H9 (cell line): ENCODE measurements around the gene KAT6B. TPM values are rescaled to one million over a fixed set of nuclear protein-coding genes. Genes with fewer than 3 reads are reported as not detected.

Experiments used
- DNase-seq: peaks from one replicate; pipeline ENCODE4 v3.0.0-alpha.2; 2017
- H2AFZ ChIP-seq: one replicate; pipeline ENCODE4 v1.6.1; 2013; ENCODE audit warnings: mild to moderate bottlenecking, low read length, control low read depth, moderate library complexity
- H2AK5ac ChIP-seq: 2 replicates; pipeline ENCODE4 v1.6.1; 2013; ENCODE audit warnings: low read length, control low read depth, mixed read lengths; ENCODE audit not compliant: insufficient read length
- H2BK120ac ChIP-seq: one replicate; pipeline ENCODE4 v1.6.1; 2013; ENCODE audit warnings: low read depth, mild to moderate bottlenecking, low read length, control low read depth, inconsistent platforms; ENCODE audit not compliant: poor library complexity, severe bottlenecking
- H2BK12ac ChIP-seq: 2 replicates; pipeline ENCODE4 v1.6.1; 2013; ENCODE audit warnings: low read length, control low read depth, mixed read lengths, low read depth; ENCODE audit not compliant: insufficient read length
- H2BK15ac ChIP-seq: 2 replicates; pipeline ENCODE4 v1.6.1; 2013; ENCODE audit warnings: low read depth, low read length, control low read depth
- H2BK20ac ChIP-seq: one replicate; pipeline ENCODE4 v1.6.1; 2013; ENCODE audit warnings: low read depth, mild to moderate bottlenecking, low read length, control low read depth, inconsistent platforms; ENCODE audit not compliant: poor library complexity, severe bottlenecking
- H2BK5ac ChIP-seq: 2 replicates; pipeline ENCODE4 v1.6.1; 2013; ENCODE audit warnings: low read length, control low read depth, mixed read lengths; ENCODE audit not compliant: insufficient read length
- H3K14ac ChIP-seq: 2 replicates; pipeline ENCODE4 v1.6.1; 2013; ENCODE audit warnings: low read length, control low read depth; ENCODE audit not compliant: insufficient read depth
- H3K18ac ChIP-seq: 2 replicates; pipeline ENCODE4 v1.6.1; 2013; ENCODE audit warnings: low read depth, mild to moderate bottlenecking, mixed read lengths, low read length, control low read depth; ENCODE audit not compliant: insufficient read length
- H3K23ac ChIP-seq: 2 replicates; pipeline ENCODE4 v1.6.1; 2013; ENCODE audit warnings: low read length, control low read depth, mixed read lengths, low read depth; ENCODE audit not compliant: insufficient read length
- H3K23me2 ChIP-seq: 2 replicates; pipeline ENCODE4 v1.6.1; 2013; ENCODE audit warnings: low read depth, mild to moderate bottlenecking, mixed read lengths, low read length, control low read depth; ENCODE audit not compliant: insufficient read length, poor library complexity, severe bottlenecking
- H3K27ac ChIP-seq: 2 replicates; pipeline ENCODE4 v1.5.1; 2013; ENCODE audit warnings: low read length, control low read depth, mixed read lengths, low read depth; ENCODE audit not compliant: insufficient read length
- H3K27me3 ChIP-seq: 2 replicates; pipeline ENCODE4 v1.6.1; 2013; ENCODE audit warnings: low read length, control low read depth, inconsistent platforms; ENCODE audit not compliant: insufficient read depth
- H3K4ac ChIP-seq: 2 replicates; pipeline ENCODE4 v1.6.1; 2013; ENCODE audit warnings: low read depth, mild to moderate bottlenecking, control low read depth, inconsistent platforms, low read length, moderate library complexity
- H3K4me1 ChIP-seq: 2 replicates; pipeline ENCODE4 v1.6.1; 2013; ENCODE audit warnings: low read length, control low read depth, inconsistent platforms; ENCODE audit not compliant: insufficient read depth
- H3K4me2 ChIP-seq: 2 replicates; pipeline ENCODE4 v1.6.1; 2013; ENCODE audit warnings: low read length, control low read depth, mixed read lengths; ENCODE audit not compliant: insufficient read length, insufficient read depth
- H3K56ac ChIP-seq: 2 replicates; pipeline ENCODE4 v1.6.1; 2013; ENCODE audit warnings: low read depth, mild to moderate bottlenecking, mixed read lengths, low read length, control low read depth; ENCODE audit not compliant: insufficient read length
- H3K79me1 ChIP-seq: 2 replicates; pipeline ENCODE4 v1.6.1; 2013; ENCODE audit warnings: low read depth, mild to moderate bottlenecking, moderate library complexity, low read length, control low read depth, inconsistent platforms; ENCODE audit not compliant: insufficient read depth, poor library complexity, severe bottlenecking
- H3K79me2 ChIP-seq: 2 replicates; pipeline ENCODE4 v1.6.1; 2013; ENCODE audit warnings: low read length, control low read depth, inconsistent platforms; ENCODE audit not compliant: insufficient read depth
- H3K9ac ChIP-seq: 2 replicates; pipeline ENCODE4 v1.6.1; 2013; ENCODE audit warnings: low read length, control low read depth, mixed read lengths; ENCODE audit not compliant: insufficient read length; ENCODE audit errors: extremely low read depth
- H3K9me3 ChIP-seq: one replicate; pipeline ENCODE4 v1.6.1; 2013; ENCODE audit warnings: low read depth, low read length, inconsistent platforms; ENCODE audit not compliant: control insufficient read depth
- H3T11ph ChIP-seq: one replicate; pipeline ENCODE4 v1.6.1; 2013; ENCODE audit warnings: mild to moderate bottlenecking, low read length, control low read depth, inconsistent platforms
- H4K20me1 ChIP-seq: one replicate; pipeline ENCODE4 v1.6.1; 2013; ENCODE audit not compliant: control insufficient read depth, insufficient read length, insufficient read depth
- H4K5ac ChIP-seq: 2 replicates; pipeline ENCODE4 v1.6.1; 2013; ENCODE audit warnings: low read depth, mild to moderate bottlenecking, mixed read lengths, low read length, control low read depth; ENCODE audit not compliant: insufficient read length
- H4K8ac ChIP-seq: replicated peaks from 2 replicates; pipeline ENCODE4 v1.6.1; 2013; ENCODE audit warnings: low read length, control low read depth, mixed read lengths, low read depth; ENCODE audit not compliant: insufficient read length
- H4K91ac ChIP-seq: 2 replicates; pipeline ENCODE4 v1.6.1; 2013; ENCODE audit warnings: low read depth, mild to moderate bottlenecking, moderate library complexity, mixed read lengths, low read length, control low read depth; ENCODE audit not compliant: insufficient read length
- H3K27ac Mint-ChIP-seq, 3 experiments: 2 replicates in 2 of 3; 3 replicates in 1 of 3; pipeline ENCODE4 v1.8.0; 2020 to 2021; ENCODE audit warnings: mixed read lengths in 3 of 3, mild to moderate bottlenecking in 1 of 3, moderate library complexity in 1 of 3
- H3K27me3 Mint-ChIP-seq: 2 replicates; pipeline ENCODE4 v1.8.0; 2021; ENCODE audit warnings: low read depth, mild to moderate bottlenecking, moderate library complexity, mixed read lengths
- H3K36me3 Mint-ChIP-seq, 3 experiments: 2 replicates in 2 of 3; 3 replicates in 1 of 3; pipeline ENCODE4 v1.8.0; 2020 to 2021; ENCODE audit warnings: low read depth in 3 of 3, mixed read lengths in 3 of 3; ENCODE audit not compliant: insufficient read depth in 1 of 3
- H3K4me1 Mint-ChIP-seq, 2 experiments: 2 replicates each; pipeline ENCODE4 v1.8.0; 2020; ENCODE audit warnings: mixed read lengths in 2 of 2
- H3K4me3 Mint-ChIP-seq, 2 experiments: 2 replicates in 1 of 2; 3 replicates in 1 of 2; pipeline ENCODE4 v1.8.0; 2020 to 2021; ENCODE audit warnings: mild to moderate bottlenecking in 2 of 2, mixed read lengths in 2 of 2, moderate library complexity in 1 of 2
- H3K9me3 Mint-ChIP-seq, 2 experiments: 2 replicates in 1 of 2; 3 replicates in 1 of 2; pipeline ENCODE4 v1.8.0; 2020; ENCODE audit warnings: mild to moderate bottlenecking in 2 of 2, mixed read lengths in 2 of 2, moderate library complexity in 1 of 2
- WGBS: extraction: QIAGEN DNeasy Blood & Tissue Kit; methylation state at CpG from one replicate; pipeline ENCODE4 v1.1.7; 2013; ENCODE audit warnings: missing lambda C conversion rate, low lambda C conversion rate, mixed read lengths; ENCODE audit not compliant: insufficient read length; ENCODE audit errors: extremely low coverage; 5-methylcytosine and 5-hydroxymethylcytosine counted together
- total RNA-seq: library from RNA; stranded (reverse); gene quantifications from 2 replicates; pipeline ENCODE4 v1.2.1, GENCODE V29; 2021
- TF ChIP-seq, protein P1 (sequence below): fragments of 200-600 bp; sonication (generic); conservative IDR thresholded peaks from 3 replicates; pipeline ENCODE4 v1.8.0; 2021; ENCODE audit warnings: antibody characterized with exemption, mild to moderate bottlenecking

KAT6B gene
- total RNA-seq, 1 experiment from 2014 or later = 34.2 TPM

DNA sequence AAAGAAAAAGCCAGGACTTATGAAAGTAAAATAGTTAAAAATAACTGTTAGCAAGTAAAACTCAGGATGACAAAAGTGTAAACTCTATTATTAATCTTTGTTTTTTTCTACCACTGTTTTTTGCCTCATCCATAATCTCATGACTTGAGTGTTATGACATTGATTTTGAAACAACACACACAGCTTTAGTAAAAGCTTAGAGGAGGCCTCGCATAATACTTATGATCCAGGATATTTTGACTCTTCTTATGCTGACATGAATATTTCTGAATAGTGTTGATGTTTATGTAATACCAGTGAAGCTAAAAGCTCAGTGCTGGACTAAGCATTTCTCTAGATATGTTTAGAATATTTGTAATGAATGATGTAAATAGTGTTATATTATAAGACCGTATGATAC, 10.5 kb downstream of the KAT6B start:
- H3K18ac ChIP-seq = no peak overlapping the region
- no peak overlapping the region for H4K91ac ChIP-seq
- no peak overlapping the region; a peak in 1 of 7 replicates for H3K27ac Mint-ChIP-seq
- no peak overlapping the region for H4K8ac ChIP-seq
- no peak overlapping the region for H2BK120ac ChIP-seq
- WGBS = no CpG with 5 or more reads among the region's 2 CpGs
- no peak overlapping the region for H2BK15ac ChIP-seq
- no peak overlapping the region for H2AFZ ChIP-seq
- no peak overlapping the region for H3K27ac ChIP-seq
- 0 out of 5 replicates have a peak, but pooled peaks cover 0 to 2% of the 10 kb centered on the region in 2 experiments for H3K9me3 Mint-ChIP-seq
- no peak for DNase-seq
- H3K23ac ChIP-seq = no peak overlapping the region
- H3K27me3 ChIP-seq = no peaks in the 10 kb centered on the region
- peaks cover 2% of the 10 kb centered on the region; the same call in 1 of the 2 replicates for H3K79me2 ChIP-seq
- H3K4me2 ChIP-seq = no peak overlapping the region
- peaks cover 22 to 26% of the 10 kb centered on the region in 2 experiments for H3K4me1 Mint-ChIP-seq
- H3K23me2 ChIP-seq = no peaks in the 10 kb centered on the region
- no peak overlapping the region for H2BK12ac ChIP-seq
- H3K4me3 Mint-ChIP-seq = no peak overlapping the region
- peaks cover 8 to 11% (median 9%) of the 10 kb centered on the region in 3 experiments; a peak in 5 of 7 replicates for H3K36me3 Mint-ChIP-seq
- no peak overlapping the region for H2BK5ac ChIP-seq
- H3K79me1 ChIP-seq = peaks cover 9% of the 10 kb centered on the region
- no peaks in the 10 kb centered on the region for H3K27me3 Mint-ChIP-seq
- no peaks in the 10 kb centered on the region for H3K9me3 ChIP-seq
- no peaks in the 10 kb centered on the region for H3K4me1 ChIP-seq
- H2BK20ac ChIP-seq = no peak overlapping the region
- H4K20me1 ChIP-seq = no peaks in the 10 kb centered on the region
- no peak overlapping the region for H3K56ac ChIP-seq
- H3K14ac ChIP-seq = no peak overlapping the region
- H3K4ac ChIP-seq = no peak overlapping the region
- H4K5ac ChIP-seq = no peak overlapping the region
- H3T11ph ChIP-seq = no peak overlapping the region
- no peak overlapping the region for H3K9ac ChIP-seq
- TF ChIP-seq, protein P1, sequence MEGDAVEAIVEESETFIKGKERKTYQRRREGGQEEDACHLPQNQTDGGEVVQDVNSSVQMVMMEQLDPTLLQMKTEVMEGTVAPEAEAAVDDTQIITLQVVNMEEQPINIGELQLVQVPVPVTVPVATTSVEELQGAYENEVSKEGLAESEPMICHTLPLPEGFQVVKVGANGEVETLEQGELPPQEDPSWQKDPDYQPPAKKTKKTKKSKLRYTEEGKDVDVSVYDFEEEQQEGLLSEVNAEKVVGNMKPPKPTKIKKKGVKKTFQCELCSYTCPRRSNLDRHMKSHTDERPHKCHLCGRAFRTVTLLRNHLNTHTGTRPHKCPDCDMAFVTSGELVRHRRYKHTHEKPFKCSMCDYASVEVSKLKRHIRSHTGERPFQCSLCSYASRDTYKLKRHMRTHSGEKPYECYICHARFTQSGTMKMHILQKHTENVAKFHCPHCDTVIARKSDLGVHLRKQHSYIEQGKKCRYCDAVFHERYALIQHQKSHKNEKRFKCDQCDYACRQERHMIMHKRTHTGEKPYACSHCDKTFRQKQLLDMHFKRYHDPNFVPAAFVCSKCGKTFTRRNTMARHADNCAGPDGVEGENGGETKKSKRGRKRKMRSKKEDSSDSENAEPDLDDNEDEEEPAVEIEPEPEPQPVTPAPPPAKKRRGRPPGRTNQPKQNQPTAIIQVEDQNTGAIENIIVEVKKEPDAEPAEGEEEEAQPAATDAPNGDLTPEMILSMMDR = no peak
- no peak overlapping the region for H2AK5ac ChIP-seq
